GM18526 (cell line): ENCODE results near the gene FKTN.

ENCODE experiments used
- POLR2A ChIP-seq: IDR thresholded peaks from 3 replicates; pipeline ENCODE4 v1.6.1; 2011; ENCODE audit not compliant: insufficient read length; ENCODE audit errors: extremely low read depth

Gene FKTN

GRCh38 chr9:105632807-105633206 lies 74.9 kb downstream of the FKTN start:
- no peak for TF ChIP-seq POLR2A

- no peak for TF ChIP-seq POLR2A
Observed at GRCh38 chr9:105633411-105633810, 75.5 kb downstream of the FKTN start.

GRCh38 chr9:105636331-105636730 lies 78.4 kb downstream of the FKTN start:
- no peak for TF ChIP-seq POLR2A

- TF ChIP-seq POLR2A = no peak
Observed at GRCh38 chr9:105637787-105638395, 80.0 kb downstream of the FKTN start.

- no peak for TF ChIP-seq POLR2A
Observed at GRCh38 chr9:105639936-105640335, 82.0 kb downstream of the FKTN start.

- TF ChIP-seq POLR2A = no peak
Observed at GRCh38 chr9:105643795-105644194, 85.9 kb downstream of the FKTN start.

- no peak for TF ChIP-seq POLR2A
Observed at GRCh38 chr9:105646879-105647594, 89.1 kb downstream of the FKTN start.

- TF ChIP-seq POLR2A = no peak
Observed at GRCh38 chr9:105647595-105648349, 89.8 kb downstream of the FKTN start.

GRCh38 chr9:105651806-105652205 lies 93.9 kb downstream of the FKTN start:
- TF ChIP-seq POLR2A = no peak

- TF ChIP-seq POLR2A = no peak
Observed at GRCh38 chr9:105656131-105656921, 98.4 kb downstream of the FKTN start.

- no peak for TF ChIP-seq POLR2A
Observed at GRCh38 chr9:105658351-105658750, 100.4 kb downstream of the FKTN start.

- no peak for TF ChIP-seq POLR2A
Observed at GRCh38 chr9:105661011-105661410, 103.1 kb downstream of the FKTN start.

- no peak for TF ChIP-seq POLR2A
Observed at GRCh38 chr9:105662184-105663104, 104.5 kb downstream of the FKTN start, which contains the start of gene TAL2. Gene TAL2 (plus strand): TSS chr9:105662457. CDS start chr9:105662497, 40 bp downstream.

- TF ChIP-seq POLR2A = no peak
Observed at GRCh38 chr9:105663914-105664313, 106.0 kb downstream of the FKTN start.
